ENCODE data around the gene BTK. TPM values are rescaled to one million over a fixed set of nuclear protein-coding genes. Genes with fewer than 3 reads are reported as not detected.

The BTK gene
- total and polyA plus RNA-seq, 9 of the 15 experiments (the other 6 are each of a cell fraction or from before 2014, with no cell fraction given) = 14.9 to 93.4 (median 65.2) TPM

DNA sequence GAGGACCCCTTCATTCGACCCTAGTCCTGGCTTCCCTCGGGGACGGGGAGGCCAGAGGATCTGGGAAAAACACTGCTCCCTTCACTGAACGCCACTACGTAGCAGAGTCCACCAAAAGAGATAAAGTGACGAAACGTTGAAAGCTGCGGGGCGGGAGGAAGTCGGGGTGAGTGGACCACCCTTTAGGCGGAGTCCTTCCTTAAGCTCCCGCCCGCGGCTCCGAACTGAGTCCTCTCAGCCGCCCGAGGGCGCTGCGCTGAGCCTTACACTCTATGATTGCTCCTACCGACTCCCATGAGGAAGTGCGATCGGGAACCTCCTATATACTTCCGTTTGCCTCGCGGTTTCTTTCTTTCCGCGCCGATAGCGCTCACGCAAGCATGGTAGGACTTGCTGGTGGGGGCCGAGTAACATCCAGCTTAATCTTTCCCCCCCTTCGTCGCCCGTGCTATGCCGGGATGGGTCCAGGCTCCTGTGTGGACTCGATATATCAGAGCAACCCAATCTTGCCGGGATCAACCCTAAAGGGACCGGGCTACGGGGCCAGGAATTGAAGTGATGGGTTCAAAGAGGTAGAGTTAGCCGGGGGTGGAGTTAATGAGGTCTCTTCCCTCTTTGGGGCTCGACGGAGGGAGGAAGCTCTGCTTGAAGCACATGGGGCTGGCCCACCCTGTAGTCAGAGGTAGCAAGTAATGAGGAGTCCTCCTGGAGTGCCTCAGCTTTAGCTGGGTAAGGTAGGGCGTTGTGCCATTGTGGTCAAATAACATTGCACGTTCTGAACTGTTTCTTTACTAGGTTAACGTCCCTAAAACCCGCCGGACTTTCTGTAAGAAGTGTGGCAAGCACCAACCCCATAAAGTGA, 4.9 kb upstream of the BTK start, which contains the start of gene RPL36A (continued):
- TF ChIP-seq PURB (CRISPR knock-in tag; IDR thresholded peaks at IDR 0.05; ENCODE audit: low read depth) (no peak), RNF2 (IDR thresholded peaks at IDR 0.05) (peak; percentile 79; the same call in 1 of the 2 replicates), ZZZ3 (IDR thresholded peaks at IDR 0.05) (peak; percentile 80; the same call in 1 of the 2 replicates), ZNF77 (CRISPR knock-in tag; IDR thresholded peaks at IDR 0.05) (no peak), SMAD1 (IDR thresholded peaks at IDR 0.05; ENCODE audit: low read depth, low read length, partially characterized antibody) (peak; percentile 49), MECOM (CRISPR knock-in tag; IDR thresholded peaks at IDR 0.05) (0 out of 2 replicates have a peak, but pooled peaks have one; percentile 16), ZBTB8A (IDR thresholded peaks at IDR 0.05; ENCODE audit: partially characterized antibody) (no peak), EP300 (IDR thresholded peaks at IDR 0.05; ENCODE audit: low read length) (peak; percentile 14), MBD2 (IDR thresholded peaks at IDR 0.05; ENCODE audit: borderline replicate concordance, low read depth) (peak; percentile 46; the same call in 1 of the 2 replicates)
- TF ChIP-seq, protein P1, sequence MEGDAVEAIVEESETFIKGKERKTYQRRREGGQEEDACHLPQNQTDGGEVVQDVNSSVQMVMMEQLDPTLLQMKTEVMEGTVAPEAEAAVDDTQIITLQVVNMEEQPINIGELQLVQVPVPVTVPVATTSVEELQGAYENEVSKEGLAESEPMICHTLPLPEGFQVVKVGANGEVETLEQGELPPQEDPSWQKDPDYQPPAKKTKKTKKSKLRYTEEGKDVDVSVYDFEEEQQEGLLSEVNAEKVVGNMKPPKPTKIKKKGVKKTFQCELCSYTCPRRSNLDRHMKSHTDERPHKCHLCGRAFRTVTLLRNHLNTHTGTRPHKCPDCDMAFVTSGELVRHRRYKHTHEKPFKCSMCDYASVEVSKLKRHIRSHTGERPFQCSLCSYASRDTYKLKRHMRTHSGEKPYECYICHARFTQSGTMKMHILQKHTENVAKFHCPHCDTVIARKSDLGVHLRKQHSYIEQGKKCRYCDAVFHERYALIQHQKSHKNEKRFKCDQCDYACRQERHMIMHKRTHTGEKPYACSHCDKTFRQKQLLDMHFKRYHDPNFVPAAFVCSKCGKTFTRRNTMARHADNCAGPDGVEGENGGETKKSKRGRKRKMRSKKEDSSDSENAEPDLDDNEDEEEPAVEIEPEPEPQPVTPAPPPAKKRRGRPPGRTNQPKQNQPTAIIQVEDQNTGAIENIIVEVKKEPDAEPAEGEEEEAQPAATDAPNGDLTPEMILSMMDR (IDR thresholded peaks at IDR 0.05 in 2 of 3, conservative IDR thresholded peaks at IDR 0.05 in 1 of 3; ENCODE audit: insufficient read depth in 2 of 3, low read depth in 1 of 3, low read length in 3 of 3) = peak; percentile 79 to 82 (median 80)
- TF ChIP-seq, protein P2, sequence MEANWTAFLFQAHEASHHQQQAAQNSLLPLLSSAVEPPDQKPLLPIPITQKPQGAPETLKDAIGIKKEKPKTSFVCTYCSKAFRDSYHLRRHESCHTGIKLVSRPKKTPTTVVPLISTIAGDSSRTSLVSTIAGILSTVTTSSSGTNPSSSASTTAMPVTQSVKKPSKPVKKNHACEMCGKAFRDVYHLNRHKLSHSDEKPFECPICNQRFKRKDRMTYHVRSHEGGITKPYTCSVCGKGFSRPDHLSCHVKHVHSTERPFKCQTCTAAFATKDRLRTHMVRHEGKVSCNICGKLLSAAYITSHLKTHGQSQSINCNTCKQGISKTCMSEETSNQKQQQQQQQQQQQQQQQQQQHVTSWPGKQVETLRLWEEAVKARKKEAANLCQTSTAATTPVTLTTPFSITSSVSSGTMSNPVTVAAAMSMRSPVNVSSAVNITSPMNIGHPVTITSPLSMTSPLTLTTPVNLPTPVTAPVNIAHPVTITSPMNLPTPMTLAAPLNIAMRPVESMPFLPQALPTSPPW (CRISPR knock-in tag; IDR thresholded peaks at IDR 0.05) = peak; percentile 61
- TF ChIP-seq, protein P3, sequence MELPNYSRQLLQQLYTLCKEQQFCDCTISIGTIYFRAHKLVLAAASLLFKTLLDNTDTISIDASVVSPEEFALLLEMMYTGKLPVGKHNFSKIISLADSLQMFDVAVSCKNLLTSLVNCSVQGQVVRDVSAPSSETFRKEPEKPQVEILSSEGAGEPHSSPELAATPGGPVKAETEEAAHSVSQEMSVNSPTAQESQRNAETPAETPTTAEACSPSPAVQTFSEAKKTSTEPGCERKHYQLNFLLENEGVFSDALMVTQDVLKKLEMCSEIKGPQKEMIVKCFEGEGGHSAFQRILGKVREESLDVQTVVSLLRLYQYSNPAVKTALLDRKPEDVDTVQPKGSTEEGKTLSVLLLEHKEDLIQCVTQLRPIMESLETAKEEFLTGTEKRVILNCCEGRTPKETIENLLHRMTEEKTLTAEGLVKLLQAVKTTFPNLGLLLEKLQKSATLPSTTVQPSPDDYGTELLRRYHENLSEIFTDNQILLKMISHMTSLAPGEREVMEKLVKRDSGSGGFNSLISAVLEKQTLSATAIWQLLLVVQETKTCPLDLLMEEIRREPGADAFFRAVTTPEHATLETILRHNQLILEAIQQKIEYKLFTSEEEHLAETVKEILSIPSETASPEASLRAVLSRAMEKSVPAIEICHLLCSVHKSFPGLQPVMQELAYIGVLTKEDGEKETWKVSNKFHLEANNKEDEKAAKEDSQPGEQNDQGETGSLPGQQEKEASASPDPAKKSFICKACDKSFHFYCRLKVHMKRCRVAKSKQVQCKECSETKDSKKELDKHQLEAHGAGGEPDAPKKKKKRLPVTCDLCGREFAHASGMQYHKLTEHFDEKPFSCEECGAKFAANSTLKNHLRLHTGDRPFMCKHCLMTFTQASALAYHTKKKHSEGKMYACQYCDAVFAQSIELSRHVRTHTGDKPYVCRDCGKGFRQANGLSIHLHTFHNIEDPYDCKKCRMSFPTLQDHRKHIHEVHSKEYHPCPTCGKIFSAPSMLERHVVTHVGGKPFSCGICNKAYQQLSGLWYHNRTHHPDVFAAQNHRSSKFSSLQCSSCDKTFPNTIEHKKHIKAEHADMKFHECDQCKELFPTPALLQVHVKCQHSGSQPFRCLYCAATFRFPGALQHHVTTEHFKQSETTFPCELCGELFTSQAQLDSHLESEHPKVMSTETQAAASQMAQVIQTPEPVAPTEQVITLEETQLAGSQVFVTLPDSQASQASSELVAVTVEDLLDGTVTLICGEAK (IDR thresholded peaks at IDR 0.05) = peak; percentile 84
- TF ChIP-seq, protein P3 (CRISPR knock-in tag; IDR thresholded peaks at IDR 0.05) = no peak
- TF ChIP-seq, protein P4, sequence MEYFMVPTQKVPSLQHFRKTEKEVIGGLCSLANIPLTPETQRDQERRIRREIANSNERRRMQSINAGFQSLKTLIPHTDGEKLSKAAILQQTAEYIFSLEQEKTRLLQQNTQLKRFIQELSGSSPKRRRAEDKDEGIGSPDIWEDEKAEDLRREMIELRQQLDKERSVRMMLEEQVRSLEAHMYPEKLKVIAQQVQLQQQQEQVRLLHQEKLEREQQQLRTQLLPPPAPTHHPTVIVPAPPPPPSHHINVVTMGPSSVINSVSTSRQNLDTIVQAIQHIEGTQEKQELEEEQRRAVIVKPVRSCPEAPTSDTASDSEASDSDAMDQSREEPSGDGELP (CRISPR knock-in tag; IDR thresholded peaks at IDR 0.05; ENCODE audit: borderline replicate concordance) = peak; percentile 59; the same call in 1 of the 2 replicates
